Lung microvascular endothelial cell (primary cell): ENCODE results near the gene PXDN. TPM values are rescaled to one million over a fixed set of nuclear protein-coding genes. Genes with fewer than 3 reads are reported as not detected.
A peak's percentile ranks its signal among the peaks of the same experiment; 100 is the strongest.
"Not testable (repeated sequence)": the region's sequence is repeated elsewhere in the genome, so short reads cannot be mapped to it uniquely, and the experiment has no call there.

Source experiments
- DNase-seq, 2 donors: peaks; one replicate each; pipeline versions ENCODE4 v3.0.0 to v3.0.0-alpha.2; 2010; ENCODE audit warnings: low read depth in 2 of 2
- total RNA-seq: library from RNA; depleted of rRNA; stranded (reverse); fragments of >200 nt; gene quantifications from 2 replicates; pipeline ENCODE4 v1.2.1, GENCODE V29; 2014

Gene PXDN
- total RNA-seq, 1 donor from 2014 or later, result 140 TPM

DNA sequence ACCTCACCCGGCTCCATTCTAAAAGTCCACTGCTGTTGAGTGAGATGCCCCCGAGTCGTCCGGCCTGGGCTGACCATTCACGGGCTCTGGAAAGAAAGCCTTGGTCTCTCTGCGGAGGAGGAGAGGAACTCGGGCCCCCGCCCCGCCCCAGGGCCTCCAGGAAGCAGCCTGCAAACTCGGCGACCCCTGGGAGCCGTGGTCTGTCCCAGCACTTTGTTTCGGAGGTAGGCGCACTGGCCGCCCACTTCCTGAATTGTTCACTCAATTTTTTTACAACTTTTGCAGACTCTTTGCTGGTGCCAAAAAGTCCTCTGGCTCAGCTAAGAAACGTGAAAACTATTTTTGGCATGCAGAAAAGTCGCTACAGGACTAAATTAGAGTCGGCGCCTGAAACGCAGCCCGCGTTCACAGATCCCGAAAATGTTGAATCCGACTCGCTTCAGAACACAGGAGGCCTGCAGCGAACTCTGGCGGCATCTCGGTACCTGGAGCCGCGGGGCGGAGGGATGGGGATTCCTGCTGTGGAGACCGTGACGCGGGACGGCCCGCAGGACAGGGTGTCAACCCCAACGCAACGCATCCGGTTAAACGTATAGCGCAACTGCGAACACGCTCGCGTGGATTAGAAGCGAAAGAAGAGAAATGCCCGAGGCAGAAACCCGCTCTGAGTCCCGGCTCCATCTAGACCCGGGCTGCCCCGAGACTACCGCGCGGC, 1.5 kb downstream of the PXDN start:
- DNase-seq, result peak; percentile 94

DNA sequence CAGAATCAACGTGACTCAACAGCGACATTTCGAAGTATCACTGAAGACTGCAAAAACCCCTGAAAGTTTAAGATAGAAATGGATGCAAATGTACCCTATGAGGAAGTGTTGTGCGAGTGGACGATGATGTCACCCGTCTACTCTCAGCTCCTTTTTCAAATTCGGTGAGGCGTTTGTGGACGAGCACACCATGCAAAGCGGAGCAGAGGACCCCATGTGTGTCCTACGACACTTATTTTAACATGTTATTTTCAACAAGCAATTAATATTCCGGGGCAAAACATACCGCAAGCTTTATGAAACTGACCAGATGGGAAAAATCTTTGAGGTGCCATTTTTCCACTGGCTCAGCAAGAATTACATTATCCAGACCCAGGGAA, 2.0 kb downstream of the PXDN start:
- DNase-seq, result no peak

- no peak for DNase-seq
Observed at GRCh38 chr2:1741851-1742250, 2.5 kb downstream of the PXDN start.

DNA sequence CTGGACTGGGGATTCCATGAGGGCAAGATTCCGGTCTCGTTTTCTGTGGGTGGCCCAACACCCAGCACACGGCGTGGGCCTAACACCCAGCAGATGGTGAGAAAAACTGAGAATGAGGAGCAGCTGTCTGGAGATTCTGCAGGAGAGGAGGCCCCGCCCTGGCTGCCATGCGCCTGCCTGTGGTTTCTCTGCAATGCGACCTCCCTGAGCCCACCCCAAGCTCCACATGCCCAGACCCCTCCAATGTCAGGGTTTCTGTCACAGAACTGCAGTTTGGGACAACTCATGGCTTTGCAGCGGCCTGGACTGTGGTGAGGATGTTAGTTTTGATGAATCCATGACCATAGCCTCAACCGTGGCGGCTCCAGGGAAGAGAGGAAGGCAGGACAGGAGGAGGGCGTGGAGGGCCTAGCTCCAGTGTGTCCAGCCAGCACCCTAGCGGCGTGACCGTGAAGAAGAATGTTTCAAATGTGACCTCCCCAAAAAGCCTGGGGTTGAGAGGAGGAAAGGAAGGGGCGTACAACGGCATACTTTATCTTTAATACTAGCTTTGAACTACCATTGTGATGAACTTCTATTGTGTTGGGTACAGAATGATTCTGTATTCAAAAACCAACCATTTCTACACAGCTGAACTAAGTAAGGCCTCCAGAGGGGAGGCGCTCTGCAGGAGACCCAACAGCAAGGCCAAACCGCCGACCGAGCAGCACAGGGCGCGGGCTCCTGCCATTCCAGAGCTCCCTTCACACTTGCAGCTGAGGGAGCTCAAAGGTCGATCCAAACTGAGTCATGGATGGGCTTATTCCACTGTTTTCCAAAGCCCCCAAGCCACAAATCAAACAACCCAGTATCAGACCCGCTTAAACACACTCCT, 3.4 kb downstream of the PXDN start:
- no peak for DNase-seq

- no peak for DNase-seq
Observed at GRCh38 chr2:1739961-1740715, 4.2 kb downstream of the PXDN start.

GRCh38 chr2:1739322-1739957, 4.9 kb downstream of the PXDN start:
- DNase-seq, result peak in 1 of 2 donors; percentile 76

DNA sequence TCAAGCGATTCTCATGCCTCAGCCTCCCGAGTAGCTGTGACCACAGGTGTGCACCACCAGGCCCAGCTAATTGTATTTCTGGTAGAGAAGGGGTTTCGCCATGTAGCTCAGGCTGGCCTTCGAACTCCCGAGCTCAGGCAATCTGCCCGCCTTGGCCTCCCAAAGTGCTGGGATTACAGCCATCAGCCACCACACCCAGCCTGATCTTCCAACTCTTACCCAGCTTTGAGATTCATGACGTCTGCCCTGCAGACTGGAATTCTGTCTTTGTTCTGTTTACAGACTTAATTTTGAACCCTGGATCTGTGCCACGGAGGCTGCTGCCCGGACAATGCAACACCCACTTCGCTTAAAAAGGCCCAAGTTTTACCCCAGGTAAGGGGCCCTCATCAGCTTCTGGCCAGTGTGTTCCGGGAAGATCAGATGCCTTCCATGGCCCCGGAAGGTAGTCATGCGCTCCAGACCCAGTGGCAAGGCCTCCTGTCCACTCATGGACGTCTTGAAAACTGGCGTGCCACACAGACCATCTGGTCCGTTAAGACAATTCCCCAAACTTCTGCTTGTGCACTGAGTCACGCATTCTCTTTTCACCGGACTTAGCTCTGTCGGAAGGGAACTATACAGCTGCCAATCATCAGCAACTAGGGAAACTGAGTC, 5.5 kb downstream of the PXDN start:
- peak in 1 of 2 donors; percentile 83 for DNase-seq

DNA sequence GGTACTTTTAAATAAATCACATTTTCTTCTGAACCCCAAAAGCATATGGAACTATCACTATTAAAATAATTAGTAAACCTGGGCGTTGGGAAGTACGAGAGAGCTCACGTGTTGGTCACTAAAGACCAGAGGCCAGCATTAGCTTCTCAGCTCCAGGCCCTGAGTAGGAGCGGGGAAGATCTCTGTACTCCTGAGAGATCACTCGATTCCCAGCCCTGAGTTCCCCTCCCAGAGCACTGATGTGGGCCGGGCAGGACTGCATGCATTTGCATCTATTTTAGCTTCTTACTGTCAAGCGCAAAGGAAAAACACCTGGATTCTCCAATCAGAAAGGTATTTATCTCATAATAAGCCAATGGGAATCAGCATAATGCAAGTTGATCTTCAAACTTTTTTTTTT, 6.2 kb downstream of the PXDN start:
- no peak for DNase-seq

- no peak for DNase-seq
Observed at GRCh38 chr2:1736997-1737480, 7.3 kb downstream of the PXDN start.

GRCh38 chr2:1736045-1736444, 8.3 kb downstream of the PXDN start:
- DNase-seq, result no peak

GRCh38 chr2:1733298-1733697, 11.0 kb downstream of the PXDN start:
- not testable (repeated sequence) for DNase-seq

- peak in 1 of 2 donors; percentile 35 for DNase-seq
Observed at GRCh38 chr2:1731963-1732768, 12.1 kb downstream of the PXDN start.

GRCh38 chr2:1731447-1731962, 12.8 kb downstream of the PXDN start:
- peak in 1 of 2 donors; percentile 37 for DNase-seq

GRCh38 chr2:1730015-1730927, 14.0 kb downstream of the PXDN start:
- DNase-seq, result peak; percentile 48 to 68

DNA sequence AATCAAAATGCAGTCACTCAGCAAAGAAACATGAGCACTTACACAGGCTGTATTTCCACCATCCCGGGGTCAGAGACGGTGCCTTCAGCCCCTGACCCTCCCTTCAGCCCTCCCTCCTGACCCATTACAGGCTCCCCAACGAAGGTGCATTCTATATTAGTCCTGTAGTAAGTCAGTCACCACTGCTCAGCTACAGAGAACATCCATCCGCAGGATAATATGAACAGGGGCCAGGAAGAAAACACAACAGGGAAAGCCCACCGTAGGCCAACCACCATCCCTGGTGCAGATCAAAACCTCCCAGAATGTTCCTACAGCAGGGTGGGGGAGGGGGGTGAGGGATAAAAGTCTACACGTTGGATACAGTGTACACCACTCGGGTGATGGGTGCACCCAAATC, 15.1 kb downstream of the PXDN start:
- DNase-seq, result no peak

GRCh38 chr2:1728821-1729220, 15.5 kb downstream of the PXDN start:
- DNase-seq, result peak; percentile 51 to 63

DNA sequence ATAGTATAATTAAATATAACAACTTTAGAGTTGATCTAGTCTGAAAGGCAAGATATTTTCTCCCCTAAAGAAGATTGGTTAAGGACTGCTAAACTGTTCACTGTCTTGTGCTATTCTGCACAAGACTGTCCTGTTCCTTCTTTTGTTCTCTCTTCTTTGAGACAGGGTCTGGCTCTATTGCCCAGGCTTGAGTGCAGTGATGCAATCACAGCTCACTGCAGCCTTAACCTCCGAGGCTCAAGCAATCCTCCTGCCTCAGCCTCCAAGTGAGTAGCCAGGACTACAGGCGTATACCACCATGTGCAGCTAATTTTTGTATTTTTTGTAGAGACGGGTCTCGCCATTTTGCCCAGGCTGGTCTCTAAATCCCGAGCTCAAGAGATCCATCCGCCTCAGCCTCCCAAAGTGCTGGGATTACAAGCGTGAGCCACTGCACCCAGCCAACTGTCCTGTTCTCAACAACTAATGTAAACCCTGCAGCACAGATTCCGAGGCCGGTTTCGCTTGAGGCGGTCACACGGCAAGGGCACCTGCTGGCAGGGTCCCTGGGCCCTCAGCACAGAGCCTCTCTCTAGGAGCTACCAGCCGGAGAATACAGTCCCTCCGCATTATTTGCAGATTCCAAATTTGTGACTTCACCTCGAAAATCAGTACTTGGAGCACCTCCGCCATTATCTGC, 16.4 kb downstream of the PXDN start:
- no peak for DNase-seq
